ENCODE results near the gene SNAP91.
"Not testable (repeated sequence)": the region's sequence is repeated elsewhere in the genome, so short reads cannot be mapped to it uniquely, and the experiment has no call there.

SNAP91 gene

GRCh38 chr6:83578057-83578456 is 130.8 kb downstream of the SNAP91 start:
- H3K4me3 ChIP-seq = no peak overlapping the region
- no peaks in the 10 kb centered on the region for H3K9me3 ChIP-seq (replicated peaks in 1 of 11)
- H4K20me1 ChIP-seq = no peaks in the 10 kb centered on the region
- no peaks in the 10 kb centered on the region for H3K27me3 ChIP-seq
- no peak overlapping the region for H3K4me2 ChIP-seq
- H3K4me1 ChIP-seq = peaks cover 0 to 6% (median 4%) of the 10 kb centered on the region in 10 experiments; a peak in 1 of 20 replicates
- H3K27ac ChIP-seq = no peak overlapping the region
- H3K36me3 ChIP-seq = no peaks in the 10 kb centered on the region
- no peak for TF ChIP-seq Cebpa-rat (IDR thresholded peaks at IDR 0.05)
- no peak overlapping the region for H3K9ac ChIP-seq

GRCh38 chr6:83574783-83575182 is 134.1 kb downstream of the SNAP91 start:
- TF ChIP-seq Cebpa-rat (IDR thresholded peaks at IDR 0.05) = no peak
- Histone ChIP-seq H3K27ac (no peak overlapping the region), H3K27me3 (no peaks in the 10 kb centered on the region), H3K36me3 (no peaks in the 10 kb centered on the region), H3K4me2 (no peak overlapping the region), H3K9me3 (replicated peaks in 1 of 11) (peaks cover 0 to 13% (median 7%) of the 10 kb centered on the region in 11 experiments; a peak in 8 of 22 replicates), H3K4me1 (peaks cover 0 to 6% (median 4%) of the 10 kb centered on the region in 10 experiments; a peak in 1 of 20 replicates), H3K9ac (no peak overlapping the region), H3K4me3 (no peak overlapping the region), H4K20me1 (no peaks in the 10 kb centered on the region)

- peaks cover 5 to 19% (median 11%) of the 10 kb centered on the region in 11 experiments; a peak in 8 of 22 replicates for H3K9me3 ChIP-seq (replicated peaks in 1 of 11)
- not testable (repeated sequence) for H3K4me1 ChIP-seq, H4K20me1 ChIP-seq, H3K27me3 ChIP-seq, H3K4me2 ChIP-seq, H3K36me3 ChIP-seq, H3K4me3 ChIP-seq, H3K27ac ChIP-seq, H3K9ac ChIP-seq
Observed at GRCh38 chr6:83571663-83572185, 137.2 kb downstream of the SNAP91 start.

GRCh38 chr6:83558975-83559374 is 149.9 kb downstream of the SNAP91 start:
- Histone ChIP-seq H3K4me3 (no peak overlapping the region), H3K27me3 (no peaks in the 10 kb centered on the region), H3K9me3 (replicated peaks in 1 of 11) (peaks cover 0 to 9% (median 0%) of the 10 kb centered on the region in 11 experiments; a peak in 1 of 22 replicates), H3K36me3 (no peaks in the 10 kb centered on the region), H3K4me1 (no peaks in the 10 kb centered on the region), H3K9ac (no peak overlapping the region), H3K4me2 (no peak overlapping the region), H4K20me1 (no peaks in the 10 kb centered on the region), H3K27ac (no peak overlapping the region)
- TF ChIP-seq Cebpa-rat (IDR thresholded peaks at IDR 0.05) = no peak

- no peaks in the 10 kb centered on the region for H3K4me1 ChIP-seq
- H3K27me3 ChIP-seq = no peaks in the 10 kb centered on the region
- no peak overlapping the region for H3K9ac ChIP-seq
- no peaks in the 10 kb centered on the region for H3K36me3 ChIP-seq
- no peaks in the 10 kb centered on the region for H4K20me1 ChIP-seq
- peaks cover 0 to 3% (median 0%) of the 10 kb centered on the region in 11 experiments; a peak in 1 of 22 replicates for H3K9me3 ChIP-seq (replicated peaks in 1 of 11)
- no peak overlapping the region for H3K4me3 ChIP-seq
- H3K27ac ChIP-seq = no peak overlapping the region
- TF ChIP-seq Cebpa-rat (IDR thresholded peaks at IDR 0.05) = no peak
- H3K4me2 ChIP-seq = no peak overlapping the region
Observed at GRCh38 chr6:83556871-83557270, 152.0 kb downstream of the SNAP91 start.

- not testable (repeated sequence) for H3K27ac ChIP-seq; H4K20me1 ChIP-seq; H3K9me3 ChIP-seq (replicated peaks in 1 of 11); H3K9ac ChIP-seq; H3K4me2 ChIP-seq; H3K4me3 ChIP-seq; H3K4me1 ChIP-seq; H3K27me3 ChIP-seq; H3K36me3 ChIP-seq
Observed at GRCh38 chr6:83551748-83552147, 157.2 kb downstream of the SNAP91 start.

GRCh38 chr6:83550482-83550881 is 158.4 kb downstream of the SNAP91 start:
- H3K27ac ChIP-seq = peak overlapping the region in 3 of 11 experiments; percentile 13 to 22 (median 22); a peak in 2 of 22 replicates
- H3K36me3 ChIP-seq; H4K20me1 ChIP-seq; H3K27me3 ChIP-seq; H3K9ac ChIP-seq; H3K4me3 ChIP-seq; H3K4me2 ChIP-seq; H3K9me3 ChIP-seq (replicated peaks in 1 of 11): not testable (repeated sequence)
- H3K4me1 ChIP-seq = peaks cover 0 to 13% (median 0%) of the 10 kb centered on the region in 10 experiments; a peak in 5 of 20 replicates

GRCh38 chr6:83546636-83547035 is 162.3 kb downstream of the SNAP91 start:
- peak overlapping the region in 5 of 11 experiments; percentile 4 to 29 (median 20); a peak in 4 of 22 replicates for H3K4me2 ChIP-seq
- H3K4me3 ChIP-seq = no peak overlapping the region
- no peak for TF ChIP-seq Cebpa-rat (IDR thresholded peaks at IDR 0.05)
- no peaks in the 10 kb centered on the region for H3K27me3 ChIP-seq
- H4K20me1 ChIP-seq = no peaks in the 10 kb centered on the region
- H3K9ac ChIP-seq = no peak overlapping the region
- H3K36me3 ChIP-seq = no peaks in the 10 kb centered on the region
- peaks cover 0 to 9% (median 4%) of the 10 kb centered on the region in 11 experiments; a peak in 10 of 22 replicates for H3K9me3 ChIP-seq (replicated peaks in 1 of 11)
- H3K27ac ChIP-seq = no peak overlapping the region; a peak in 1 of 22 replicates
- H3K4me1 ChIP-seq = peaks cover 0 to 13% (median 0%) of the 10 kb centered on the region in 10 experiments; a peak in 5 of 20 replicates

- H3K4me2 ChIP-seq = no peak overlapping the region
- TF ChIP-seq Cebpa-rat (IDR thresholded peaks at IDR 0.05) = no peak
- no peaks in the 10 kb centered on the region for H3K27me3 ChIP-seq
- H3K27ac ChIP-seq = no peak overlapping the region
- H3K4me1 ChIP-seq = no peaks in the 10 kb centered on the region
- H3K9ac ChIP-seq = no peak overlapping the region
- H3K36me3 ChIP-seq = no peaks in the 10 kb centered on the region
- no peaks in the 10 kb centered on the region for H4K20me1 ChIP-seq
- no peaks in the 10 kb centered on the region for H3K9me3 ChIP-seq (replicated peaks in 1 of 11)
- H3K4me3 ChIP-seq = no peak overlapping the region
Observed at GRCh38 chr6:83539678-83540077, 169.2 kb downstream of the SNAP91 start.
